ENCODE measurements around the gene NID1.

GRCh38 chr1:235976490-235976889 is 88.4 kb downstream of the NID1 start:
- TF ChIP-seq, protein P1, sequence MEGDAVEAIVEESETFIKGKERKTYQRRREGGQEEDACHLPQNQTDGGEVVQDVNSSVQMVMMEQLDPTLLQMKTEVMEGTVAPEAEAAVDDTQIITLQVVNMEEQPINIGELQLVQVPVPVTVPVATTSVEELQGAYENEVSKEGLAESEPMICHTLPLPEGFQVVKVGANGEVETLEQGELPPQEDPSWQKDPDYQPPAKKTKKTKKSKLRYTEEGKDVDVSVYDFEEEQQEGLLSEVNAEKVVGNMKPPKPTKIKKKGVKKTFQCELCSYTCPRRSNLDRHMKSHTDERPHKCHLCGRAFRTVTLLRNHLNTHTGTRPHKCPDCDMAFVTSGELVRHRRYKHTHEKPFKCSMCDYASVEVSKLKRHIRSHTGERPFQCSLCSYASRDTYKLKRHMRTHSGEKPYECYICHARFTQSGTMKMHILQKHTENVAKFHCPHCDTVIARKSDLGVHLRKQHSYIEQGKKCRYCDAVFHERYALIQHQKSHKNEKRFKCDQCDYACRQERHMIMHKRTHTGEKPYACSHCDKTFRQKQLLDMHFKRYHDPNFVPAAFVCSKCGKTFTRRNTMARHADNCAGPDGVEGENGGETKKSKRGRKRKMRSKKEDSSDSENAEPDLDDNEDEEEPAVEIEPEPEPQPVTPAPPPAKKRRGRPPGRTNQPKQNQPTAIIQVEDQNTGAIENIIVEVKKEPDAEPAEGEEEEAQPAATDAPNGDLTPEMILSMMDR (conservative IDR thresholded peaks at IDR 0.05): no peak
- no peak for TF ChIP-seq ZFX (IDR thresholded peaks at IDR 0.05)

Measured in C4-2B (cell line).